ENCODE measurements around the gene PIK3R1.

Gene PIK3R1

DNA sequence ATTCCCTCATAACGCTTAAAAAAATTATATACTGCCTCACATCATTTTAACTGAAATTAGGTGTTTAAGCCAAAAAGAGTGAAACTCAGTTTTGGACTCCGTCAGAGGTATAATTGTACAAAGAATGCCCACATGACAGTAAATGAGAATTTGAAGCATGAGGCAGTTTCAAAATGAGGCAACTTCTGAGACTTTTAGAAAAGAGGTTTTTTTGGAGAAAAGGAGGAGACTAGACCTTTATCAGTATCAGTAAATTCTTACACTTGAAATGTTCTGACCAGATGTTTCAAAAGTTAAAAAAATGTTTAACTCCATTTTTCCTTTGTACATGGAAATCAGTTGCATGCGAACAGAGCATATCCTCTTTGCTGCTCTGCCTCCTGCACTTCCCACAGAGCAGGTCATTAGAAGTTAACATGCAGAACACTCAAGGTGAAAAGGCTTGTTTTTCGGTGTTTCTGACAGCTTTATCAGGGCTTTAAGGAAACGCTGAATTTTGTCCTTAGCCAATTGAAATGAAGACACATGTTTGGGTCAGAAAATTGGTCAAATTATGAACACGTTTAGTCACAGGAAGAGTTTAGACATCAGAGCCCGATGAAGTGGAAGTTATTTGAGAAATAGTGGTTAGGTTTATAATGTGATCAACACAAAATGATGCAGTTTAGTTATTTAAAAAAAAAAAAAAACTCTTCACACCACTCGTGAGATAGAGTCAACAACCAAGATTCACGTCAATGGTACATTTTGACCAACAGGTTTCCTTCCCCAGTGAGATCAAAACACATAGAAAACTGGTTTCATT is 59.5 kb downstream of the PIK3R1 start:
- DNase-seq: no peak

DNA sequence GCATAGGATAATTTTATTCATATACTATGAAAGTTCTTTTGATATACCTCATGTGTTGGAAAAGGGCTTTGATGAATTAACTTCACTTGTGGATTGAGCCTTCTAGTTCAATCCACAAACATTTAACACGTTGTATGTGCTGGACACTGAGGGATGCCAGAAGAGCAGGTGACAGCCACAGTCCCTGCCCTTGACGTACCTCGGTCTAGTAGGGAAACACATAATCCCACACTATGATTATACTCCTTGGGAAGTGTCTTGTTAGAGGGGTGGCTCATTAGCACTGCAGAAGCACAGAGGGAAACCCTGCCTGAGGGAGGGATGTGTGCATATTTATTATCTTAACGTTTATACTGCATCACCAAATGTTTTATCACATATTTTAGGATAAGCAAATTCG is 61.2 kb downstream of the PIK3R1 start:
- no peak for DNase-seq

DNA sequence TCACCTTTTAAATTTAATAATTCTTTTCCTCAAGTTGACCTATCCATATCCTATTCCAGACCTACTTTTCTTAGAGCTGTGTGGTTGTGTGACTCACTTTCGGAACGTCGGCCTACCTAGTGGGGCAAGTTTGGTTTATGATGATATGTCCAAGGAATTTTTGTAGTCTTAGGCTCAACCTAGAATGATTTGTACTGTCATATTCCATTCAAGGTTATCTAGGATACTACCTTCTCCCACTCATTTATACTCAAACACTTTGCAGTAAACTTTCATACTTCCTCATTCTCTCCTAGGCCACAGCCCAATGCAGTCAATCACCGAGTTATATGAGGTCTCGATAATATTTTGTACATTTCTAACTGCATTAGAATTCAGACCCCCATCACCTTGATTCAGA is 61.9 kb downstream of the PIK3R1 start:
- no peak for DNase-seq

DNA sequence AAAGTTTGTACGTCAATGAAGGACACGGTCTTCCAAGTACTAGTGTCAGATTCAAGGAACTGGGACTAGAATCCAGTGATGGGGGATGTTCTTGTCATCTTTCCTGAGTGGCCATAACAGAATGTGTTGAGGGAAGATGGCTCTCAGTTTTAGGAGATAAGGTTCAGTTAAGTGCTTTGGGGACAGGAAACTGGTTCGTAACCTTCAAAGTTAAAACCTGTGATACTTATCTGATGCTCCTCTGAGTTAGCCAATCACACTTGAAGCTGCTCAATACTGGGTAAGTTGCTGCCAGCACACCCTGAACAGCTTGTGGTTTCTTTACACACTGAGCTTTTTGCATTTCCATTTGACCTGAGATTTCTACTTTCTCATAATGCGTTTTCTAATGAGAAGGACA is 64.4 kb downstream of the PIK3R1 start:
- DNase-seq: peak; percentile 22

DNA sequence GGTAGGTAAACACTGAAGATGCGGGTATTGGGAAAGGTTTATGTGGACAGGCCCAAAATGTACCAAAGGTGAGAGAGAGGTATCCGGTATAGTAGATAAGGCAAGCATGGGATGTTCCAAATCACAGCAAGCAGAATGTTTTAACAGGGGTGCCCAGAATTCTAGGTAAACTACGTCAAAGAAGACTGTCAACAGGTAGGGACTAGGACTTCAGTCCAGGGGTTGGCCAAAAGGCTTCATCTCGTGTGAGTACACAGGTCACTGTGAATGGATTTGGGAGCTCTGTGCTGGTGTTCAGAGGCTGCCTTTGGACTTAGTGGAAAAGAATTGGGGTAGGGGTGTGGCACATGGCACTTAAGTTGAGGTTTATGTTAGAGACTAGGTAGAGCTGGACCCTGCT is 66.4 kb downstream of the PIK3R1 start:
- no peak for DNase-seq

DNA sequence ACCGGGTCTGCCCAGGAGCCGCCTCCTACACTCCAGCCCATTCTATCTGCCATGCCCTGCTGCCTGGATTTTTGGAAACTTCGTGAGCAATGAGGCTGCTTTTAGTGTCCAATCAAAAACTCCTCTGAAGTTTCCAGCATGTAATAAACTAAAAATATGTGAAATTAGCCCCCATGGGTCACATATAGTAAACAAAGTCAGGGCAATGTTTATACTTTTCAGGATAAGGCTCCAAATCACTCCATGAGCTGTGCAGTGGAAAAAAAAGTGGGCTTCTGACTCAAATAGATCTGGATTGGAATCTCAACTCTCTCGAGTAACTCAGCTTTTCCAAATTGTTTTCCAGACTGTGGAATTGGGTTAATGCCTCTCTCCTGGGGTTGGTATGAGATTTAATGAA is 68.2 kb downstream of the PIK3R1 start:
- no peak for DNase-seq

DNA sequence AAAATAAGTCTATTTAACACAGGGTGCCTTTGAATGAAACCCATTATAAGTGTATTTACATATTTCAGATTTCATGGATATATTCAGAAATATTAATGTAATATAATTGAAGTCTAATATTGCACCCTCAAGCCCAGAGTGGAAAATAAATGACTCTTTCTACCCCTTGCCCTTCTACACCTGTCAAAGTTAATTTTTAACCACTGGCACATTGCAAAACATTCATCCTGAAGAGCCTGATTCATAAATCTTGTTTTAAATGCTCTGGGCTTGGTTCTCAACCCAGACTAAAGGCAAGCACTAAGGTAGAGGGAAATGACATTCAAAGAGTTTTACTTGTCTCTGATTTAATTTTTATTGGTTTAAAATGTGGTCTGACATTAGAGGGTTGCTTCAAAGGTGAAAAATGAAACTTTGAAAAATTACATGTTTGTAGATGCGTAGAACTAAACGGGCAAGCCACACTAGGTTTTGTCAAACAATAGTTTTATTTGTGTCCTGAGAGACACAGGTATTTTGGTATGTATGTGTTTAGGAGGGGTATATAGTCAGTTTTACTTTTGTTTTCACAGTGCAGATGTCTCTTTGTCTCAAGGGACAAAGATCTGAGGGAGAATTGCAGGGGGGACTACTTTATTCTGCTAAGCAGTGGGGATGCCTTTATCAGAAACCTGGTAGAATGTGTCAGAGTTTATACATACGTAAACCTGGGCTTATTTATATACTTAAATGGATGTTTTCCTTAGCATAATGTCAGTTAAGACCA is 69.7 kb downstream of the PIK3R1 start:
- no peak for DNase-seq

DNA sequence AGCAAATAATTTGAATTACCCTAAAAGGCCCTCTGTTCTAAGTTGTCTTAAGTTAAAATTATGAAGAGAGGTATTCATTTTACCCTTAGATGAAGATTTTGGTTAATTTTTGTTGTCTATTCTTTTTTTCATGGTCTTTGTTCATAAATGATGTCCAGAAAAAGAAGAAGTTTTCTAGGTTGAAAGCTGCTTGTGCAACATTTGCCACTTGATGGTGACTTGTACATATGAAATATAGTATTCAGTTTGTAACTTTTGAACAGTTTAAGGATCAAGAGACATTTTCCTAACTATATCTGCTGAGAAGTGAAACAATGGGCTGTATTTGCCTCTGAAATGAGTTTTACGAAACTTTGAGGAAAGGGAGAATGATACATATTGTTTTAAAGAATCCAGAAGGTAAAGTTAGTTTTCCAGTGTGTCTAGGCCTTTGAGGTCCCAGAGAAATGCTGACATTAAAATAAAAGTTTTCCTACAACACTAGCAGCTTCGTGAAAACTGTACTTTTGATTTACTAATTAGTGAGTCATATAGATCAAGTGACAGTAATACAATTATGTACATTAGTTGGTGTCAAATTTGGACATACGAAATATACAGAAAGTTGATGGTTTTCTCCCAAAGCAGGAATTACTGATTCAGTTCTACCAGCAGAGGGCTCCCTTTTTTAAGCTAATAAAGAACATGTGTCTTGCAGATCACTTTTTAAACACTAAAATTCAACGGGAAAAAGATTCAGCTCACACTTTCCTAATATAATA is 70.5 kb downstream of the PIK3R1 start:
- no peak for DNase-seq

DNA sequence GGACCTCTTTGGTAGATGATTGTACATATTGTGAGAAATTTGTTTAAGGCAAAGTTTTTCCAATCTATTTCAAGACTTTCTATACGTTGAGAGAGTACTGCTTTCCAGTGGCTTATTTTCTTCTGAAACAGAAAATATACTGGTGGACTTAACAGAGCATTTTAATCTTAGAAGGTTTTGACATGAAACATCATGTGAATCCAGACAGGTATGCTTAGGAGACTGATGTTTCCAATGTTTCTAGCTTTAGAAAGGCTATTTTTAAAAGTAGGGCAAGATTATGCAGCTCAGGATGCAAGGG is 71.0 kb downstream of the PIK3R1 start:
- DNase-seq: no peak

DNA sequence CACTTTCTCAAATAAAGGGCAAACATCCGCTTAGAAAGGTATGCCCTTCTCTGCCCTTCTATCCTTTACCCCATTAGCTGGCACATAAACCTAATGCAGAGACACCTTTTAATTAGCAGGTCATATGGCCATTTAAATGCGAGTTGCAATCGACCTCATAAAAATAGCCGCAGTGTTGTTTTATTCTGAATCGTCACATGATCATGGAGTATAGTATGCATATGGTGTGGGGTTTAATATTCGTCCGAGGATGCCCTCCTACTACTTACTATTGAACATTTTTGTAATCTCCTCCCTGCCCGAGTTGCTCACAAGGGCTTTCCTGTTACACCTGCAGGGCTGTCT is 72.0 kb downstream of the PIK3R1 start:
- no peak for DNase-seq

DNA sequence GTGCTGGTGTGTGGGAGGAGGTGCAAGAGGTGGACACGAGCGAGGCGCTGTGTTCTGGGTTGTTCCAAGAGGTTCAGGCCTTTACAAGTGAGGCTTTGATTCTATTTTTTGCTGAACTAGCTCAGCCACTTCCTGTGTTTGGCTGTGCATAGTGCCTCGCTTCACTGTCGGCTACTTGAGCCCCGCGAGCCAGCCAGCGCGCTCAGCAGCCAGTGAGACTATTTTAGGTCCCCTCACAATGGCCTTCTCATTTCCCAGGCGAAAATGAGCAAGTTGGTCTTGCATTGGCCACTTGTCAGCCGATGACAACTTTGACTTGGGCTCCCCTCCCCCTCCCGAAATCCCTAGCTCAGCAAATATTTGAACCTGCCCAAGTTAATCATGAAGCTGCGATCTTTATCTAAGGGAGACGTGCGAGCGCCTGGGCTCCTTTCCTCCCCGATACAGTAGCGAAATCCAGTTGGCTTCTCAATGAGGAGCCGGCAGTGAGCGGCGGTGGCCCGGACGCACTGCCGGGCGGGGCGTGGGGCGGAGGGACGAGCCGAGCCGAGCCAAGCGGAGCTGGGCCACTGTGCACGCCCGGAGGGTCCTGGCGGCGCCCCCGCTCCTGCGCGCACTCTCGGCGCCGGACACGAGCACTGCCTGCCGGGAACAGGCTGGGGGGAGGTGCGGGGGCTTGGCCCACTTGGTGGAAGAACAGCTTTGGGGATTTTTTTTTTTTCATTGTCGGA is 72.6 kb downstream of the PIK3R1 start:
- DNase-seq: peak; percentile 87

DNA sequence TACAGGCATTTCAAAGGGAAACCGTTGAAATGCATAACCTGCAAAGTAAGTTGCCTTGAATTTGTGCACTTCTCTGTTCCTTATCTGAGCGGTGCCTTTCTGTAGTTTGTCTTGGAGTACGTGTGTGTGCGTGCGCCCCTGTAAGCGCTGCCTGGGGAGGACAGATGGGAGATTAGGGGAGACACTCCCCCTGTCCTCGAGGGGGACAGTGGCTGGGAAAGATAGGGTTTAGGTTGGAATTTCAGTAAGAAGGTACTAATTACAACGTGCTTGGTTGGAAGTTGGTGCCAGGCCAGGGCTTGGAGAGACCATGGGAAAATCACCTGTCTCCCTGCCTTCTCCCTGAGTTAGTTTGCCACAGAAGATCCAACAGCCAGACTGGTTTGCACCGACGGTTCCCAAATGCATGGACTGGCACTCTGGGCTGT is 73.2 kb downstream of the PIK3R1 start:
- no peak for DNase-seq

DNA sequence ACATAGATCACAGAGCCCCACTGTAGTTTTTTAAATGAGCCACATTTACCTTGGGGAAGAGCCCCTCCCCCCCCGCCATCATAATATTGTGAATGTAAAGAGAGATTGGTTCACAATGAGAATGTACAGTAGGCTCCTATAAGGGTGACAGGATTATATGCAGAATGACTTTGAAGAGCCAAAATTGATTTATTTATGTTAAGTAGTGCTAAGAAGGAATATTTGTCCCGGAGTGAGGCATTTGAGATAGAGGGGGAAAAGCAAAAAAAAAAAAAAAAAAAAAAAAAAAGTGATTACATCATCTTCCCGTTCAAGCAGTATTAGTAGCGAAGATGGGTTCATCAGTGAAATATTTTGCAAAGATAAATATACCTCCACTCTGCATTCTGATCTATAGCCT is 73.9 kb downstream of the PIK3R1 start:
- no peak for DNase-seq

DNA sequence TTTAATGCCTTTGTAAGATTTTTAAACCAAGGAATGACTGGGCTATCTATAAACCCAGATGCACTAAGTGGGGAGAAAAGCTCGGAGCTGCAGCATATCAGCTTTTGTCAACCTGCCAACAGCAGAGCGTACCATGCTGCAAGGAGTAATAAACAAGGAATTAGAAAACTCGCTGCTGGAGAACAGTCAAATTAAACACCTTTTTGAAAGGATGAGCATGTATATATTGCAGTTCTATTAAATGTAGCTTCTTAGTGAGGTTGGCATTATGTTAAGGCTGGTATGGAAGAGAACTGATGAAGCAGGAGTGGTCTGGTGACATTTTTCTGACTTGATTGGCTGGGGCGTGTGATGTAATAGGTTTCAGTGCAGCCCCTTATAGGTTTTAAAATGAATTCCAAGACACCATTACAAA is 74.7 kb downstream of the PIK3R1 start:
- DNase-seq: no peak

DNA sequence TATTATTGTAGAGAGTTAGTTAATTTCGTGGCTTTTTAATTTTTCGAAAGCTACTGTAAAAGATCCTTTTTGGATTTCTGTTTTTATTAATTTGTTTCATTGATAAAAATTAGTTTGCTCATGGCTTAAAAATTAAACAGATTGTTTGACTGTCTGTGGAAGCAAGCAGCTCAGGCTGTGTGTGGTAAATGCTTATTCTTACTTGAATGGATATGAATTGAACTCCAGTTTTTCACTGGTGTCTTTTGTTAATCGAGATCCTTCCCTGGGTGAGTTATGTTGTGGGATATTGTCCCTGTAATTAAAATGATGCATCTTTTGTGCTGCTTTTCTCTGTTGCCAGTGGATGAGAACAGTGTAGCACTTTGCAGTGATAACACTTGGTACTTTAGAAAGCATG is 75.3 kb downstream of the PIK3R1 start:
- DNase-seq: no peak

DNA sequence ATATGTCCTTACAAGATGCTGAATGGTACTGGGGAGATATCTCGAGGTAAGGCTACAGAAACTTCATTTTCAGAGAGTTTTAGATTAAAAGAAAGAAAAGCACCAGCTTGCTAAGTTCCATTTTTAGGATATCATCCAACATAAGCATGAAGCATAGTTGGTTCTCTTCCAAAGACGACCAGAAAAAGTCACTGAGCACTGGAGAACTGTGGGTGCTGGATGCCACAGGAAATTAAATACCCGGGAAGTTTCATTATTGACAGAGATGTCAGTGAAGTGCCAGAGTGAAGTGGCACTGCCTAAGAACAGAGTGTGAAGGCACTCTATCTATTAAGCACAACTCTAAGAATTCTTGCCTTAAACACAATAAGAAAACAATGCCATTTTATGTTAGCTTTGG is 76.8 kb downstream of the PIK3R1 start:
- DNase-seq: no peak

DNA sequence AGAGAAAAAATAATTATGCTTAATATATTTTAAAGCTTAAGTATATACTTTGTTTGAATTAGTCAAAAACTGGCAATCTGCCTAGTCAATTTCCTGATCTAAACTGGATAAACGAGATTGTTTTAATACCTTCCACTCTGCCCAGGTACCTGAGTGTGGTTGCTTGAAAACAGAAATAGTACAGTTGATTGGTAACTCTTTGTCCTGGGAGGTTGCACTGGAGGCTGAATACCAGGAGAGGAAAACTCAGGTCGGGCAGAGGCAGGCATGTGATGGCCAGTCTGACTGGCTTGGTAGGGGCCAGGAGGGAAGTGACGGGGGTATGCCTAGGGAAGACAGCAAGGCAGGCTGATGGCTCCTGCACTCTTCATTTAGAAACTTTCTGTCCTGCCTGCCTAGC is 80.2 kb downstream of the PIK3R1 start:
- no peak for DNase-seq

DNA sequence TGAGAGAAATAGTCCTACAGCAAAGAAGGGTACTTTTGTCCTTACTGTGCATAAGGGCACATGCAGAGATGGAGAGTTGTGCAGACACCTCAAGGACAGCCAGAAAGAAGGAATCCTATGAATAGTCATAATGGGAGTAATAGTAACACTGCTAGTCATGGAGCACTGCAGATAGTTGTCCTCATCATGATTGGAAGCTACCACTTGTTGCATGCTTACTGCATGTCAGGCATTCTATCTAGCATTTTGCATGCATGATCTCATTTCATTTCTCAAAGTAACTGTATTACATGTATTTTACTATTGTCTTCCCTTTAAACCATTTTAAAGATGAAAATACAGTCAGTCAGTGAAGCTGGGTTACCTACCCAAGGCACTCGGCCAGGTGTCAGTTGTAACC is 81.3 kb downstream of the PIK3R1 start:
- DNase-seq: no peak

DNA sequence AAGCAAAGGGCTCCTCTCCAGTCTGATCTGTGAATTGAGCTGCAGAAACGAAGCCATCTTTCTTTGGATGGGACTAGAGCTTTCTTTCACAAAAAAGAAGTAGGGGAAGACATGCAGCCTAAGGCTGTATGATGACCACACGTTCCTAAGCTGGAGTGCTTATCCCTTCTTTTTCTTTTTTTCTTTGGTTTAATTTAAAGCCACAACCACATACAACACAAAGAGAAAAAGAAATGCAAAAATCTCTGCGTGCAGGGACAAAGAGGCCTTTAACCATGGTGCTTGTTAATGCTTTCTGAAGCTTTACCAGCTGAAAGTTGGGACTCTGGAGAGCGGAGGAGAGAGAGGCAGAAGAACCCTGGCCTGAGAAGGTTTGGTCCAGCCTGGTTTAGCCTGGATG is 82.1 kb downstream of the PIK3R1 start:
- no peak for DNase-seq

DNA sequence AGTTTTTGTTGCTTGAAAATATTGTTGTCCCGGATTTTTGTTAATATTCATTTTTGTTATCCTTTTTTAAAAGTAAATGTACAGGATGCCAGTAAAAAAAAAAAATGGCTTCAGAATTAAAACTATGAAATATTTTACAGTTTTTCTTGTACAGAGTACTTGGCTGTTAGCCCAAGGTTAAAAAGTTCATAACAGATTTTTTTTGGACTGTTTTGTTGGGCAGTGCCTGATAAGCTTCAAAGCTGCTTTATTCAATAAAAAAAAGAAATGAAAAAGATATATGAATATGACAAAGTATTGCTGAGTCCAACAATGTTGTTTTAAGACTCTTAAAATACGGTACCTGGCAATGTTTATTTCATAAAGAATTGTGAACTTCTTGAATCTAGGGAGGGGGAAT is 82.9 kb downstream of the PIK3R1 start:
- DNase-seq: no peak

DNA sequence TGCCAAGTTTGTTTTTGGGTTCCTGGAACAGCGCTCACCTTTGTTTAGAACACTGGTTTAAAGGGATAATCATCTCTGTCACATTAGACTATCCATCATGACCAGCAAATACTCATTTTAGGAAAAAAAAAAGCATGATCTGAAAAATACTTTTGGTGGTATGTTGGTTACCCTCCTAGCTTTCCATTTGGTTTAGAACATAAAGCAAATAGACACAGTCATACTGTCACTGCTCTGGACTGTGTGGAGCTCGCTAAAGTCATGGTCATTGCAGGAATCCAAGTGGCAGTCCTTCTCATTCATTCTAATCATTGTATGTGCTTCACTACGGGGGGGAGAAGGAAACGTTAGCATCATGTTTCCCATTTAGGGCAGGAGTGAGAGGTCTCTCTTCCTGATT is 83.5 kb downstream of the PIK3R1 start:
- DNase-seq: no peak

DNA sequence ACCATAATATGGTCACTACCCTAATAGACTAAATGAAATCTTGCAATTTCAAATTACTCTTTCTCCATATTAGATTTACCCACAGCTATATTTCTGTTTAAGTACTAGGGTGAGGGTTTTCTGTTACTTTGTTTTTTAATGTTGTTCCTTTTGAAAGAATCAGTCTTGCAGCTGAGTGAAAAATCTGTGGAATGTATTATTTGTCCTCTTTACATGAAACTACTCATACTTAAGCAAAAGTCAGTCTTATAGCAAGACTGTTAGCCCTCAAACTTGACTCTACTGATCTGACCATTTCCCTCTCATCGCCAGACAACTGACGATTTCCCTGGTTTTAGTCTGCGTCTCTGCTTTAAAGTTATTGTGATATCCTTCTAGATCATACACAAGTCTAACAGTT is 84.0 kb downstream of the PIK3R1 start:
- no peak for DNase-seq

DNA sequence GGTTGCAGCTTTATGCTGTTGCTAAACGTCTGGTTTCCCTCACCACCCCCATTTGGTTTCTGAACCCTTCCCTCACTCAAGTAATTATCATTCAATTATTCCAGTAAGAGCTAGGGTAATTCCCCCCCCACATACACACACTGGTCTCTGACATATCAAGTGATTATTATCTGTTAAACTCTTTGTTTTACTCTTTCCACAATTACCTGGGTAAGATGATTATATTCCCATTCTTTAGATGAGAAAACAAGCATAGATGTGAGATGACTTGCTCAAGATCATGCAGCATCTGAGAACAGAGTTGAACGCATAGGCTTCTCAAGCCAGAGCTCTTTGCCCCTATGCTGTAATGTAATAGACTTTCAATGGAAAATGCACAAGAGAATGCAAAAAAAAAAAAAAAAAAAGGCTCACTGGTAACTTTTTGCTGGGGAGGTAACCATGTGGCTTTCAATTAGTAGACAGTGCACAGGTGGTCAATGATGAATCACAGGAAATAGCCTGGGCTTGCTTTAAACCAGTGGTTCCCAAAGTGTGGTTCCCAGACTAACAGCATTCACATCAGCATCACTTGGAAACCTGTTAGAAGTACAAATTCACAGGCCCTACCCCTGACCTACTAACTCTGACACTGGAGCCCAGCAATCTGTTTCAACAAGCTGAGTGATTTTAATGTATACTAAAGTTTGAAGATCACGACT is 87.6 kb downstream of the PIK3R1 start:
- no peak for DNase-seq

Measured in NK-92 treated with Interleukin-12 subunit alpha and Interleukin-12 subunit beta, amount 100 ng/mL, for 24 hours (cell line).